Mucosa of stomach (tissue), 1 donor: ENCODE measurements around the gene CSK.

Experiments
- H3K27me3 ChIP-seq: one replicate; pipeline ENCODE4 v1.7.0; 2013; ENCODE audit warnings: mild to moderate bottlenecking, low read length; ENCODE audit not compliant: control insufficient read depth, insufficient read depth
- H3K36me3 ChIP-seq: one replicate; pipeline ENCODE4 v1.7.0; 2013; ENCODE audit warnings: low read length; ENCODE audit not compliant: control insufficient read depth, insufficient read depth
- H3K4me1 ChIP-seq: one replicate; pipeline ENCODE4 v1.7.0; 2013; ENCODE audit warnings: mild to moderate bottlenecking, low read length; ENCODE audit not compliant: control insufficient read depth, insufficient read depth
- H3K4me3 ChIP-seq: one replicate; pipeline ENCODE4 v1.7.0; 2013; ENCODE audit warnings: low read length
- H3K9ac ChIP-seq: one replicate; pipeline ENCODE4 v1.7.0; 2013; ENCODE audit warnings: mild to moderate bottlenecking, low read length, moderate library complexity
- H3K9me3 ChIP-seq: one replicate; pipeline ENCODE4 v1.7.0; 2013; ENCODE audit warnings: mild to moderate bottlenecking, low read length, moderate library complexity; ENCODE audit not compliant: control insufficient read depth
- donor health status: Pancreatic carcinoma.

Gene CSK

DNA sequence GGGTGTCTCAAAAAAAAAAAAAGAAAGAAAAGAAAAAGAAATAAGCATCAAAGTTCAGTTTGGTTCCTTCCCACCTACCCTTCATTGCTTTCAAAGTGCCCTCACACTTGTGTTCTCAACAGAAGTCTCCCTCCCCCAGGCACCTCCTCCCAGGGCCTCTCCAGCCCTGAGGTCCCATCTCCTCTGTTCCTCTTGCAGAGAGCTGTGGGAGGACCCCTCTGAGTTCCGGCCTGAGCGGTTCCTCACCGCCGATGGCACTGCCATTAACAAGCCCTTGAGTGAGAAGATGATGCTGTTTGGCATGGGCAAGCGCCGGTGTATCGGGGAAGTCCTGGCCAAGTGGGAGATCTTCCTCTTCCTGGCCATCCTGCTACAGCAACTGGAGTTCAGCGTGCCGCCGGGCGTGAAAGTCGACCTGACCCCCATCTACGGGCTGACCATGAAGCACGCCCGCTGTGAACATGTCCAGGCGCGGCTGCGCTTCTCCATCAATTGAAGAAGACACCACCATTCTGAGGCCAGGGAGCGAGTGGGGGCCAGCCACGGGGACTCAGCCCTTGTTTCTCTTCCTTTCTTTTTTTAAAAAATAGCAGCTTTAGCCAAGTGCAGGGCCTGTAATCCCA is 27.2 kb upstream of the CSK start:
- no peaks in the 10 kb centered on the region for H3K36me3 ChIP-seq
- no peak overlapping the region for H3K9ac ChIP-seq
- H3K9me3 ChIP-seq: no peaks in the 10 kb centered on the region
- H3K4me1 ChIP-seq: no peaks in the 10 kb centered on the region
- no peaks in the 10 kb centered on the region for H3K27me3 ChIP-seq
- no peak overlapping the region for H3K4me3 ChIP-seq

DNA sequence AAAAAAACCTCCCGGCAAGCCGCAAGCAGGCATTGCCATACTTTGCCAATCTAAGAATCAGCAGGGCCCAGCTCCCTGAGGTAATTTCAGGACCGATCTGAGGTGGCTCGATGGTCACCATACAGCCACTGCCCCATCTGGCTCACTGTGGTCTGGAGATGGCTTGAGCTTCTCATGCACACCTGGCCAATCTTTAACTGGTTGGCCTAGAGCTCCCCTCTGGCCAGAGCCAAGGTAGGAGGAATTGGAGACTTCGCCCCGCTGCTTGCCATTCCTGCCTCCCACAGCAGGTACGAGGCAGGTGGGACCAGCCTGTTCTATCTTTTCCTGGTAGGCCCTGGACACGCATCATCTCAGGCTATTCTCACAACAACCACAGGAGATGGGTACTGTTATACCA is 23.1 kb upstream of the CSK start:
- no peaks in the 10 kb centered on the region for H3K4me1 ChIP-seq
- no peak overlapping the region for H3K4me3 ChIP-seq
- H3K27me3 ChIP-seq: no peaks in the 10 kb centered on the region
- H3K9me3 ChIP-seq: no peaks in the 10 kb centered on the region
- no peaks in the 10 kb centered on the region for H3K36me3 ChIP-seq
- no peak overlapping the region for H3K9ac ChIP-seq

DNA sequence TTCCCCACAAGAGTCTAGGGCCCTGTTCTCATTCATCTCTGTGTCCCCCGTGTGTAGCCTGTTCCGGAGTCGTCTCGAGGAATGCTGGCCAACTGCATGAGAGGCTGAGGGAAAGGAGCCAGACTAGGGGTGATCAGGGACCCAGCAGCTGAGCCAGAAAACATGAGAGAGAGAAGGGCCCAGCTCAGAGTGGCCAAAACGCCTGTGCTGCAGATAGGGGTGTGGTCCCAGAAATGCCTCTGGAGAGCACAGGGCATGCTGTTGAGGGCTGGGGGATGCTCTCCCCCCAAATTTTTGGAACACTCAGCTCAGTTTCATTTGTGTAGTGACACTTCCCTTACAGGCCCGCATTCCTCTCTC is 19.1 kb upstream of the CSK start:
- Histone ChIP-seq H3K9ac (no peak overlapping the region), H3K4me1 (no peaks in the 10 kb centered on the region), H3K36me3 (no peaks in the 10 kb centered on the region), H3K27me3 (peaks cover 3% of the 10 kb centered on the region), H3K4me3 (no peak overlapping the region), H3K9me3 (no peaks in the 10 kb centered on the region)

DNA sequence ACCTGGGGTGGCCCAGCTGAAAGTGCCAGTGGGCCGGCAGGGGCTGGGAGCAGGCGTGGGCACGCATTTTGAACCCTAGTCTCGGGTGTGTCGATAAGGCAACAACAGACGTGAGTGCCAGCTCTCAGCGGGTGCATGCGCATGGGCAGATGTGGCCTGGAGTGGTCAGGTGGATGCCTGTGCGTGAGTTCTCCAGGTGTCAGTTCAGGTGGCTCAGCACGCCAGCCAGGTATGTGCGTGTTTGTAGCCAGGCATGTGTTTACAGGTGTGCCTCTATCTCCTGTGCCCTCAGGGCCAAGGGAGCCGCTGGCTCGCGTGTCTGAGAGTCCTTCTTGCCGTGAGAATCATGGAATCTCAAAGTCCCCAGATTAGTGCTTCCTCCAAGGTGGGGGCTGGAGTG is 18.5 kb upstream of the CSK start:
- Histone ChIP-seq H3K4me3 (no peak overlapping the region), H3K9ac (no peak overlapping the region)

DNA sequence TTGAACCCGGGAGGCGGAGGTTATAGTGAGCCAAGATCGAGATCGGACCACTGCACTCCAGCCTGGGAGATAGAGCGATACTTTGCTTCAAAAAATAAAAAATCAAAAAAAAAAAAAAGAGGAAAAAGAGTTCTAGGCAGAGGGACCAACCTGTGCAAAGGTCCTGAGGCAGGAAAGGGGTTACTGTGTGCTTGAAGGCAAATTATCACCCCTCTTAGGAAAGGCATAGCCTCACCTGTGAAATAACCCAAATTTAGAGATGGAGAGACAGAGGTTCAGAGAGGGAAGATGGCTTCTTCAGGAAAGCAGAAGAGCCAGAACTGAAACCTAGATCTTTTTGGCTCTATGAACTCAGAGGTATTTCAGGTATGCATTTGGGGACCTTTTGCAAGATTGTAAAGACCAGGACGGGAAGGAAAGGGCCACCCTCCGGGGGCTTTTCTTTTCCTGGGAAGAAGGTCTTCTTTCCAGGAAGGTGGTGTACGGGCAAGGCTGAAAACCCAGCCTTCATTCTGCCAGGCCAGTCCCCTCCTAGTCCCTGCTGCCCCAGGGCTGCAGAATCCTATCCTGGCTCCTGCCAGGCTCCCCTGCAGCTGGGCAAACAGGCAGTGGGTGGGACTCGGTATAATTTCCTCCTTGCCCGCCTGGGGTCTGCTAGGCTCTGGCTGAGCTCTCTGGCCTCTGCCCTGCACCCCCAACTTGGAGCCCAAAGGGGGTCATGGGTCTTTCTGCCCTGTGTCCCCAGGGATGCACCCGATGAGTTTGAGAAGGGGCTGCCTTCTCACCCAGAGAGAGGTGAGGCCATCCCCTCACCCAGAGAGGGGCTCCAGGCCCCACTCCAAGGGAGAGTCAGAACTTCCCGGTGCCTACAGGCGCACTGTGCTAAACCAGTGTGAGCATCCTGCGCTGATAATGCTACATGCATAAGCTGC is 14.4 kb upstream of the CSK start:
- H3K27me3 ChIP-seq: peaks cover 11% of the 10 kb centered on the region
- no peak overlapping the region for H3K4me3 ChIP-seq
- H3K9me3 ChIP-seq: no peaks in the 10 kb centered on the region
- H3K36me3 ChIP-seq: no peaks in the 10 kb centered on the region
- H3K4me1 ChIP-seq: peaks cover 7% of the 10 kb centered on the region
- H3K9ac ChIP-seq: no peak overlapping the region

More for the DNA sequence above, 18.5 kb upstream of the CSK start:
- Histone ChIP-seq H3K4me1 (no peaks in the 10 kb centered on the region), H3K36me3 (no peaks in the 10 kb centered on the region), H3K27me3 (peaks cover 8% of the 10 kb centered on the region), H3K9me3 (no peaks in the 10 kb centered on the region)

DNA sequence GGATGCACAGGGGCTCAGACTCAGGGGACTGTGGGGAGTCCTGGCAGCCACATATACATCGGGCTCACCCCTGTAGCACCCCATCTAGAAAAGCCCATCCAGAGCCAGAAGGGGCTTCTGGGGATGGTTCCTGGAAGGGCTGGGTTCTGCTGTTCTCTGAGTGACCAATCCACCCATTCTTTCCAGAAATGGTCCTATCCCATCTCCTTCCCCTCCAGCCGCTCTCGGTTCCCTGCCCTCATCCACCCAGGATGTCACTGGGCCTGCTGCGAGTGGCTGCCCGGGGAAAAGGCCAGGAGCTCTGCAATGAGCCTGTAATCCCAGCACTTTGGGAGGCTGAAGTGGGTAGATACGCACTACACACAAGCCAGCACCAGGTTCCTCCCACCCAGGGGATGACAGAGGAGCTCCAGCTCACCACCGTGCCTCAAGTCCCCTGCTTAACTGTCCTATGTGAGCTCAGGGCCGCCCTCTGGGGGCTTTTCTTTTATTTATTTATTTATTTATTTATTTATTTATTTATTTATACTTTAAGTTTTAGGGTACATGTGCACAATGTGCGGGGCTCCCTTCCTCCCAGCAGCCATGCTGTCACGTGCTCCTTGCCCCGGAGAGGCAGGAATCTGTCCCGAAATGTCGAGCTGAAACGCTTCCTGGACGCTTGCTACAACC is 13.6 kb upstream of the CSK start:
- H3K4me1 ChIP-seq: peaks cover 11% of the 10 kb centered on the region
- peaks cover 11% of the 10 kb centered on the region for H3K27me3 ChIP-seq
- H3K9ac ChIP-seq: no peak overlapping the region
- H3K4me3 ChIP-seq: no peak overlapping the region
- H3K9me3 ChIP-seq: no peaks in the 10 kb centered on the region
- no peaks in the 10 kb centered on the region for H3K36me3 ChIP-seq

DNA sequence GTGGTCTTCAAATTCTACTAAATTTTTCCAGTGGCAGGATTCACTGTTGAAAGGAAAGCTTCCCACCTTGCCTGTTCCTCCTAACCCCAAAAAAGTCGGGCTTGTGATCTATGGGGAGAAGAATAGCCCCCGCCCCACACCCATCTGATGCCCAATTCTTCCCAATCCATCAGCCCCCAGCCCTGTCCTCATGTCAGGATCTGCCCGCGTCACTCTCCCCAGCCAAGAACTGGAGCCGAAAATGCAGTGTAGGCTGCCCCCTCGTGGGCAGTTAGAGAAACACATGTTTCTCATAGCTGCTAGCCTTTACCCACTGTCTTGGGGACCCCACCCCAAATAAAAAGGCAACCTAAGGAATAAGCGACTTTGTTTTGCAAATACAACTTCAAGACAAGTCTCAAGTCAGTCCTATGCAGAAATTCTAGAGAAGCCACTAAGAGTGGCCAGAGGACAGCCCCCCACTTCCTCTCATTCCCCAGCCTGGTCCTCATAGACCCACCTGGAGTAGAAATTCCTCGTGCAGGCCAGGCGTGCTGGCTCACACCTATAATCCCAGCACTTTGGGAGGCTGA is 13.0 kb upstream of the CSK start:
- Histone ChIP-seq H3K9me3 (no peaks in the 10 kb centered on the region), H3K36me3 (no peaks in the 10 kb centered on the region), H3K4me1 (peaks cover 17% of the 10 kb centered on the region), H3K4me3 (no peak overlapping the region), H3K9ac (no peak overlapping the region), H3K27me3 (peaks cover 11% of the 10 kb centered on the region)

DNA sequence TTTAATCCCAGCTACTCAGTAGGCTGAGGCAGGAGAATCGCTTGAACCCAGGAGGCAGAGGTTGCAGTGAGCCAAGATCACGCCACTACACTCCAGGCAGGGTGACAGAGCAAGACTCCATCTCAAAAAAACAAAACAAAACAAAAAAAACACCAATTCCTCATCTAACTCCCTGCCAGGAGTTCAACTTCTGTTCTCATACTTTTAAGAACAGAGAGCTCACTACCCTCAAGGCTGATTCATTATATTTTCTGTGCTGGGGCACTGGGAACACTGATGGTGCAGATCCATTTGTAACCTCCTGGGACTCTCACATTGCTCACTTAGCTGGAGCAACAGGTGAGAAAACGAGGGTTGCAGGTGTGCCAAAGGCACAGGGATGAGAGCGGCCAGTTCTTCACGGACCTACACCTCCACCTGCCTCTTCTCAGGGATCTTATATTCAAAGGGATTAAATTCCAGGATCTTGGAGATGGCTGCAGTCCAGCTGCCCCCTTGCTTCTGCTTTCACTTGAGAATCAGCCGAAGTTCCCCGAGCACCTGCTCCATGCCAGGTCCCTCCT is 12.3 kb upstream of the CSK start:
- Histone ChIP-seq H3K4me3 (no peak overlapping the region), H3K27me3 (peaks cover 11% of the 10 kb centered on the region), H3K4me1 (peaks cover 24% of the 10 kb centered on the region), H3K9ac (no peak overlapping the region), H3K9me3 (no peaks in the 10 kb centered on the region), H3K36me3 (no peaks in the 10 kb centered on the region)

DNA sequence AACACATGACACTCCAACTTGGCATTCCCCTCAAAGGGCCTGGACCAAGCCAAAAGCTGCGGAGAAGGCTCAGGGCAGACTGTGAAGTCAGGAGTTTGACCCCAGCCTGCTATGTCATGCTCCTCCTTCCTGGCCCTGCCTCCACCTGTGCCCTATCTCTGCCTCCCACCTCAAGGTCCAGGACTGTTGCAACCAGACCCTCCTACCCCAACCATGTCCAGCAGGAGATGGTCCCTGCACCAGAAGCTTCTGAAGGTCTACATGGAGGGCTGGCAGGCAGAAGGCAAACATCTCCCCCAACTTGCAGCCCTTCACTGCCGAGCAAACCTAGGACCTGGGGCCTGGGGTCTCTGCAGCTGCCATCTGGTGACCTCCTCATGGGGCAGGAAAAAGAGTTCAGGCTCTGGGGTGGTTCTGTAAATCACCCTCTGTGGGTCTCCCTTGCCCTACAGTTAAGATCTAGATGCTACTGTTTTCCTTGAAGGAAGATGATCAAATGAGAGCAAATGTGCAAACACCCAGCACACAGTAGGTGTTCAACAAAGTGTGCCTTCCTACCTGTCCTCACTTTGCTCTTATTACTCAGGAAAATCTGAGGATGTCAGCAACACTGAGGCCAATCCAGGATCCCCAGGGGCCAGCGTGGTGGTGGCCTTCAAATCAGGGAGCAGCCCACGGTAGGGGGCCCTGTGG is 11.5 kb upstream of the CSK start:
- Histone ChIP-seq H3K4me3 (no peak overlapping the region), H3K9ac (no peak overlapping the region), H3K36me3 (no peaks in the 10 kb centered on the region), H3K27me3 (peaks cover 11% of the 10 kb centered on the region), H3K9me3 (no peaks in the 10 kb centered on the region), H3K4me1 (peaks cover 28% of the 10 kb centered on the region)

DNA sequence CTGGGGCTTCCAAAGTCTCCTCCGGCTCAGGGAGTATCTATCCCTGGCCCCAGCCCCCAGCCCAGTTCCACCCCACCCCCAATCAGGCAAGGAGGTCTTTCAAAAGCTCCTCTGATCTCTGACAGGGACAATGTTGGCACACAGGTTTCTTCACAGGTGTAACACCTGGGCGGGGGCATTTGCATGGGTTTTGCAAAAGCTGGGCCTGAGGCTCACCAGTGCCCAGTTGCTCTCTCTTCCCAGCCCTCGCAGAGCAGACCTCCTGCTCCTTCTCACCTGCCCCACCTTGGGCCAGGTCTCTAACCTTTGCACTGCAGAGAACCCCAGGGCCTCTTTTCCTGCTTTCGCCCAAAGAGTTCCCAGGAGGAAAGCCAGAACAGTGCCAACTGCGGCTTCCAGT is 8.6 kb upstream of the CSK start:
- no peaks in the 10 kb centered on the region for H3K36me3 ChIP-seq
- no peak overlapping the region for H3K9ac ChIP-seq
- H3K27me3 ChIP-seq: peaks cover 3% of the 10 kb centered on the region
- no peaks in the 10 kb centered on the region for H3K9me3 ChIP-seq
- peaks cover 48% of the 10 kb centered on the region for H3K4me1 ChIP-seq
- no peak overlapping the region for H3K4me3 ChIP-seq

DNA sequence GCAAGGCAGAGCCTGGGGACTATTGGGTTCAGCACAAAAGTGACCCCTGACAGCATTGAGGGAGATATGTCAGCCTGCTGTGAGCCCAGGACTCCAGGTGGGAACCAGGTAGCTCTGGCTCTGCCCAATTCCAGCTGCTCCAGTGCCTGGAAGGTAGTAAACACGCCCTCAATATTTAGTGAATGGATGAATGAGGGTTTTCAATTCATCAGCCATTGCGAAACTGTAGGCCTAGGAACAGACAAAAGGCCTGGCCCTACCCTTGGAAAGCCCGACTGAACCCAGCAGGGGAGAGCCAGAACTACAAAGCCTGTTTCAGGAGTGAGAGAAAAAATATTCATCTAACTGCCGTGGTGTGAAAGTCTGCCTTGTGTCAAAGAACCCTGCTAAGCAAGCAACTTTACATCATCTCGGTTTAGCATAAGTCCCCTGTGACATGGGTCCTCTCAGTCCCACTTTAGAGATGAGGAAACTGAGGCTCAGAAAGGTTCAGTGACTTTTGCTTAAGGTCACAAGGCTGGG is 8.1 kb upstream of the CSK start:
- H3K4me1 ChIP-seq: peaks cover 45% of the 10 kb centered on the region

More for the DNA sequence above, 8.1 kb upstream of the CSK start:
- no peak overlapping the region for H3K4me3 ChIP-seq
- H3K27me3 ChIP-seq: peaks cover 3% of the 10 kb centered on the region
- peak overlapping the region; percentile 7 for H3K9ac ChIP-seq
- no peaks in the 10 kb centered on the region for H3K36me3 ChIP-seq
- no peaks in the 10 kb centered on the region for H3K9me3 ChIP-seq
